Calu3 (cell line): ENCODE data around the gene TOM1L2. TPM values are rescaled to one million over a fixed set of nuclear protein-coding genes. Genes with fewer than 3 reads are reported as not detected.

ENCODE experiments used
- BruUV-seq: library from RNA; stranded (reverse); fragments of 400-500 nt; replicated peaks from 2 replicates; lab custom pipeline; 2021; lab: Mats Ljungman, UMichigan
- CTCF ChIA-PET: fragments of 300-600 bp; sonication (Branson Sonifier 250); formaldehyde crosslinking; loops from one replicate; lab custom pipeline; 2022; ENCODE audit warnings: antibody characterized with exemption; lab: Charles Lee
- DNase-seq: peaks from one replicate; pipeline ENCODE4 v3.0.0; 2022
- H3K27ac Mint-ChIP-seq: one replicate; pipeline ENCODE4 v1.8.0; 2022; ENCODE audit warnings: mixed read lengths; ENCODE audit not compliant: unreplicated experiment
- H3K27me3 Mint-ChIP-seq: one replicate; pipeline ENCODE4 v1.8.0; 2022; ENCODE audit warnings: mixed read lengths; ENCODE audit not compliant: unreplicated experiment
- H3K36me3 Mint-ChIP-seq: one replicate; pipeline ENCODE4 v1.8.0; 2022; ENCODE audit warnings: mild to moderate bottlenecking, moderate library complexity, mixed read lengths; ENCODE audit not compliant: insufficient read depth, unreplicated experiment
- H3K4me1 Mint-ChIP-seq: one replicate; pipeline ENCODE4 v1.8.0; 2022; ENCODE audit warnings: mild to moderate bottlenecking, low read depth, mixed read lengths; ENCODE audit not compliant: unreplicated experiment
- H3K4me3 Mint-ChIP-seq: one replicate; pipeline ENCODE4 v1.8.0; 2022; ENCODE audit warnings: mild to moderate bottlenecking, low read depth, moderate library complexity, mixed read lengths; ENCODE audit not compliant: unreplicated experiment
- H3K9me3 Mint-ChIP-seq: one replicate; pipeline ENCODE4 v1.8.0; 2022; ENCODE audit warnings: low read depth, mixed read lengths; ENCODE audit not compliant: unreplicated experiment
- intact Hi-C: fragments of 100-400 bp; cut with micrococcal nuclease; formaldehyde crosslinking; loops from one replicate; pipeline ENCODE4 v1.10.0; 2022; ENCODE audit not compliant: unreplicated experiment
- total RNA-seq: library from RNA; stranded (reverse); gene quantifications from 2 replicates; pipeline ENCODE4 v1.2.3, GENCODE V29; 2022
- TF ChIP-seq, protein P1 (sequence below): fragments of 200-600 bp; IDR thresholded peaks from one replicate; pipeline ENCODE4 v1.8.0; 2022; ENCODE audit warnings: antibody characterized with exemption; ENCODE audit not compliant: unreplicated experiment

The TOM1L2 gene
- total RNA-seq, 1 experiment from 2014 or later = 20.1 TPM

- Mint-ChIP-seq H3K36me3 (no peaks in the 10 kb centered on the region), H3K27ac (no peak overlapping the region), H3K4me3 (no peak overlapping the region), H3K27me3 (no peaks in the 10 kb centered on the region), H3K9me3 (no peaks in the 10 kb centered on the region), H3K4me1 (peaks cover under 1% of the 10 kb centered on the region)
- DNase-seq = no peak
- TF ChIP-seq, protein P1, sequence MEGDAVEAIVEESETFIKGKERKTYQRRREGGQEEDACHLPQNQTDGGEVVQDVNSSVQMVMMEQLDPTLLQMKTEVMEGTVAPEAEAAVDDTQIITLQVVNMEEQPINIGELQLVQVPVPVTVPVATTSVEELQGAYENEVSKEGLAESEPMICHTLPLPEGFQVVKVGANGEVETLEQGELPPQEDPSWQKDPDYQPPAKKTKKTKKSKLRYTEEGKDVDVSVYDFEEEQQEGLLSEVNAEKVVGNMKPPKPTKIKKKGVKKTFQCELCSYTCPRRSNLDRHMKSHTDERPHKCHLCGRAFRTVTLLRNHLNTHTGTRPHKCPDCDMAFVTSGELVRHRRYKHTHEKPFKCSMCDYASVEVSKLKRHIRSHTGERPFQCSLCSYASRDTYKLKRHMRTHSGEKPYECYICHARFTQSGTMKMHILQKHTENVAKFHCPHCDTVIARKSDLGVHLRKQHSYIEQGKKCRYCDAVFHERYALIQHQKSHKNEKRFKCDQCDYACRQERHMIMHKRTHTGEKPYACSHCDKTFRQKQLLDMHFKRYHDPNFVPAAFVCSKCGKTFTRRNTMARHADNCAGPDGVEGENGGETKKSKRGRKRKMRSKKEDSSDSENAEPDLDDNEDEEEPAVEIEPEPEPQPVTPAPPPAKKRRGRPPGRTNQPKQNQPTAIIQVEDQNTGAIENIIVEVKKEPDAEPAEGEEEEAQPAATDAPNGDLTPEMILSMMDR = no peak
- CTCF ChIA-PET = interaction anchor here (0.5 kb wide), 1 partner anchor 124 kb away, joined by 6 read pairs; no protein-coding TSS in a partner anchor
- intact Hi-C loops = no loop called here
- BruUV-seq = no TSS peak
These were observed 65.6 kb downstream of the TOM1L2 start for GRCh38 chr17:17906418-17907215.

GRCh38 chr17:17905036-17905320, 67.2 kb downstream of the TOM1L2 start:
- CTCF ChIA-PET = interaction anchor here (0.6 kb wide), 1 partner anchor 36 kb away, joined by 4 read pairs; no protein-coding TSS in a partner anchor
- no peak overlapping the region for H3K4me3 Mint-ChIP-seq
- no TSS peak for BruUV-seq
- no peaks in the 10 kb centered on the region for H3K9me3 Mint-ChIP-seq
- no peak overlapping the region for H3K27ac Mint-ChIP-seq
- no peaks in the 10 kb centered on the region for H3K27me3 Mint-ChIP-seq
- intact Hi-C loops = no loop called here
- no peak for DNase-seq
- no peaks in the 10 kb centered on the region for H3K36me3 Mint-ChIP-seq
- TF ChIP-seq, protein P1 = no peak
- H3K4me1 Mint-ChIP-seq = peaks cover 11% of the 10 kb centered on the region

DNA sequence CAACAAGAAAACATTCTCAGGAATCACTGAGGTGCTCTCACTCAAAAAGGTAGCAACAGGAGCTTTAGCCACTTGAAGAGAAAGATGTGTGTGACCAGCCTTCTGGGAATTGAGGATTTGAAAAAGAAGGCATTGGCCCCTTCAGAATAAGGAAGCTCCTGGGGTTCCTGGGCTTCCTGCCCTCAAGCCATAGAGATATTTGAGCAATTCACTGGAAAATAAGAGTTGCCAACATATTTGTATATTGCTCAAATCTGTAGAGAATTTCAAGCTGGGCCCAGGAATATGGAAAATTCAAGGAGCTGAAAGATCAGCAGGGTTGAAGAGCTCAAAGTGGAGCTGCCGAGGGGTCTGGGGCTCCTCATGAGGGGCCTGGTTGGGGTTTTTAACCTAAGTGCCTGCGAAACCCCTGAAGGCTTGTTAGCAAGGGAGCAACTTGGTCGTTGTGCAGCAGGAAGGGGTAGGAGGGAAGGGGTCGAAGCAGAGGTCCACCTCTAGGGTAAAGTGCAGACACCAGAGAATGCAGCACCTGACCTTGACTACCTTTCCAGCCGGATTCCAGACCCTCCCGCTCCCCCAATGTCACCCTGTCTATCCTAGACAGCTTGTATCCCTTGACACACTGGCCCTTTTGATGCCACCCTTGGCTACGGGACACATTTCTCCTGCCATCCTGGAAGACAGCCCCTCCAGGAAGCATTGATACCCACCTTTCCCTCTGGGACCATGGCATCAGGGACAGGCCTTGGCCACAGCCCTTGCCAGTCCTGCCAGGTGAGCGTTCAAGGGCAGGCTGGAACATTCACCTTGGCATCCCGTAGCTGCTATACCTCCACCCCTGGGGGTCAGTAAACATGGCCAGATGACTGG, 67.8 kb downstream of the TOM1L2 start:
- TF ChIP-seq, protein P1 = no peak
- H3K4me1 Mint-ChIP-seq = peaks cover 11% of the 10 kb centered on the region
- intact Hi-C loops = no loop called here
- BruUV-seq = no TSS peak
- CTCF ChIA-PET = interaction anchor here (0.6 kb wide), 1 partner anchor 36 kb away, joined by 4 read pairs; no protein-coding TSS in a partner anchor
- no peaks in the 10 kb centered on the region for H3K27me3 Mint-ChIP-seq
- H3K36me3 Mint-ChIP-seq = no peaks in the 10 kb centered on the region
- H3K4me3 Mint-ChIP-seq = no peak overlapping the region
- no peak for DNase-seq
- no peak overlapping the region for H3K27ac Mint-ChIP-seq
- no peaks in the 10 kb centered on the region for H3K9me3 Mint-ChIP-seq

DNA sequence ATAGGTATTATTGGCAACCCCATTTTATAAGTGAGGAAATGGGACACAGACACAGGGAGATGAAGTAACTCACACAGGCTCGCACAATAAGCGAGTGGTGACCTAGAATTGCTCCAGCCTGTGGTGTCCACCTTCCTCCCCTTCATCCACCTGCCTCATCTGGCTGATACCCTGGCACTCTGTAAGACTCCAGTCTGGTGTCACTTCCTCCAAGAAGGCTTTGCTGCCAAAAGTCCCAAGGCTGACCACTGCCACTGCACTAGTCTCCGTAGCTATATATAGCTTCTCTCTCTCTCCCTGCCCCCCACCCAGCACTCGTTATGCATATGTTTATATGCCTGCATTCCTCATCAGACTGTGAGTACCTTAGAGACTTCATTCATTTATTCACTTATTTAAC, 69.3 kb downstream of the TOM1L2 start:
- CTCF ChIA-PET = no interaction called here
- DNase-seq = no peak
- Mint-ChIP-seq H3K4me1 (peaks cover 11% of the 10 kb centered on the region), H3K9me3 (no peaks in the 10 kb centered on the region), H3K36me3 (no peaks in the 10 kb centered on the region), H3K27me3 (no peaks in the 10 kb centered on the region), H3K27ac (no peak overlapping the region), H3K4me3 (no peak overlapping the region)
- TF ChIP-seq, protein P1 = no peak
- no TSS peak for BruUV-seq
- intact Hi-C loops = no loop called here
